Central memory CD4-positive, alpha-beta T cell (primary cell): ENCODE results near the gene PIN1.

Source experiments
- DNase-seq: peaks from one replicate; pipeline ENCODE4 v3.0.0; 2022

PIN1 gene

GRCh38 chr19:9857076-9857721 lies 22.1 kb downstream of the PIN1 start:
- no peak for DNase-seq

DNA sequence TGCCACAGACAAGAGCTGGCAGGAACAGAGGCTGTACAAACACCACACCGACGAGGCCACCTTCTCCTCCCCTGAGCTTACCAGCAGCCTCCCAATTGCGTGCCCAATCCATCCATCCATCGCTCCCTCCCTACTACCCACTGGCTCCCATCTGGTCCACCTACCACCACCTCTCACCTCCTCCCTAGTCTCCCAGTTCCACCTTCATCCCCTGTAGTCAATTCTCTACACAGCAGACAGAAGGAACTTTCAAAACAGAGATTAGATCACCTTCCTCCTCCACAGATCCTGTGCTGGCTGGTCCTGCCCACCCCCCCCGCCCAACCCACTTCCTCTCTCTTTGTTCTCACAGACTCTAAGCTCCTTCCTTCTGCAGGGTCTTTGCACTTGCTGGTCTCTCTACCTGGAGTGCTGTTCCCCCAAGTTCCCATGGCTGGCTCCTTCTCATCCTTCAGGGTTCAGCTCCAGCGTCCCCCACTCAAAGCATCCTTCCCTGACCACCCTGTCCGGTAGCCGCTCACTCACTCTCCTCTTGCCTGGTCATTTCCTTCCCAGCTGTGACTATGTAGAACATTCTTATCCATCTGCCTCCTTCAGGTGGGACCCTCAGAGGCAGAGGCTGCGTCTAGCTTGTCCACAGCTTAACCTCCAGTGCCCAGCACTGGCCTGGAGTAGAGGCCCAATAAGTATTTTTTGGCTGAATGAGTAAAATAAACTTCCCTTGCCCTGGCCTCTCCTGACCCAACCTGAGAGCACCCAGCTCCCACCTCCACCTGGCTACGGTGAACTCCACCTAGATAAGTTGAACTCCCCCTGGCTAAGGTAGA lies 23.0 kb downstream of the PIN1 start:
- DNase-seq: peak; percentile 52

DNA sequence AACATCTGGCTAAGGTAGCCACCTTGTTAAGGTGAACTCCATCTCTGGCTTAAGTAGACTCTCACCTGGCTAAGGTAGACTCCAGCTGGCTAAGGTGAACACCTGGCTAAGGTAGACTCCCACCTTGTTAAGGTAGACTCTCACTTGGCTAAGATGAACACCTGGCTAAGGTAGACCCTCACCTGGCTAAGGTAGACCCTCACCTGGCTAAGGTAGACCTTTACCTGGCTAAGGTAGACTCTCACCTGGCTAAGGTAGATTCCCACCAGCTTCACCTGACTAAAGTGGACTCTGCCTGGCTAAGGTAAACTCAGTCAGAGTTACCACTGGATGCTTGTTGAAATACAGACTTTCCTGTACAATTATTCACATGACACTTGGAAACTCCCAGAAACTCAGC lies 23.6 kb downstream of the PIN1 start:
- no peak for DNase-seq

DNA sequence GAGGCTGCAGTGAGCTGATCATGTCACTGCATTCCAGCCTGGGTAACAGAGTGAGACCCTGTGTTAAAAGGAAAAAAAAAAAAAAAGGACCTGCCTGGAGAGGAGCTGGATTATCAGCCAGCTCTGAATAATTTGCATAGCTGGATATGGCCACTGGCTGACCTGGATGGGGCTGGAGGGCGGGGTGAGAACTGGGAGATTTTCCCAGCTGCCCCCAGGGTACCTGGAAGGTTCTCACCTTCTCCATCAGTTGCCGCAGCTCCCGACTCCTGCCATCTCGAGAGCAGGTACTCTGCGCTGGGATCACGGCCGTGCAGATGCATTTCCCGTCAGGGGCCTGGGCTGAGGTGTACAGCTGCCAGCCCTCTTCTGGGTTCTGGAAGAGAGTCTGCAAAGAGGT lies 25.3 kb downstream of the PIN1 start:
- no peak for DNase-seq

DNA sequence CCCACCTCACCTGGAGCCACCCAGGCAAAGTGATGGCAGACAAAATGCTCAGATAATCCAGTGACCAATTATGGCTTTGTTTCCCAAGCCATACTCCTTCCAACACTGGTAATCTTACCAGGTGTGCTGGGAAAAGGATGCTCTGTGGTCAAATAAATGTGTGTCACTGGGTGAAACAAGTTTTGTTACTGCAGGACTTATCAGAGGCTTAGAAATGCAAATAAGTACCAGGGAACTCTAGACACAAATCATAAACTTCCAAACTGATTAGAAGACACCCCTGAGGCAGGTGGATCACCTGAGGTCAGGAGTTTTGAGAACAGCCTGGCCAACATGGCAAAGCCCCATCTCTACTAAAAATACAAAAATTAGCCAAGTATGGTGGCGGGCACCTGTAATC lies 26.4 kb downstream of the PIN1 start:
- DNase-seq: no peak

GRCh38 chr19:9862938-9863337 lies 27.8 kb downstream of the PIN1 start:
- DNase-seq: peak; percentile 38

GRCh38 chr19:9863759-9864158 lies 28.6 kb downstream of the PIN1 start:
- no peak for DNase-seq

- peak; percentile 70 for DNase-seq
Measured at GRCh38 chr19:9865732-9866501, 30.8 kb downstream of the PIN1 start.

DNA sequence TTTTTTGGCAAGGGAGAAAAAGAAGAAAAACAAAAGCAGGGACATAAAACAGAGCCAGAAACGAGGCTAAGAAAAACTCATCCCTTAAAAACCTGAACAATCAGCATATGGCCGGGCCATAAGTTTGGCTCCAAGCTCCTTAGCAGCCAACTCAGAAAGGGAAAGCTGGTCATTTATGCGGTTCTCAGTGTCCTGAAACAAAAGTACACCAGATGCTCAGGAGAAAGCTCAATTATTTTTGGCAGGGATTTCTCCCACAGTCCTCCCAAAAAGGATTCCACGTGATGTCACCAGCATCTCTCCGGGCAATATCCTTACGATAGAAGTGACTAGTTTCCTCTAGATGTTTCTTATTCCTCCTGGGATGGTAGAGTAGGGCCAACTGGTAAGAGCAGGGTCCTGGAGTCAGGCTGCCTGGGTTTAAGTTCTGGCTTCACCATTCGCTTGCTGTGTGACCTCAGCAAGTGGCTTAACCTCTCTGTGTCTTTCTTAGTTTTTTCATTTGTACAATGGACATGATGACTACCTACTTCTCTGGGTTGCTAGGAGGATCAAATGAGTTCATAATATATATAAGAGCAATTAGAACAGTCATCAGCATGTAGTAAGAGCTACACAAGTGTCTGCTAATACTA lies 34.0 kb downstream of the PIN1 start:
- DNase-seq: no peak

- DNase-seq: no peak
Measured at GRCh38 chr19:9871626-9872338, 36.7 kb downstream of the PIN1 start.

GRCh38 chr19:9872618-9873242 lies 37.6 kb downstream of the PIN1 start:
- DNase-seq: no peak

DNA sequence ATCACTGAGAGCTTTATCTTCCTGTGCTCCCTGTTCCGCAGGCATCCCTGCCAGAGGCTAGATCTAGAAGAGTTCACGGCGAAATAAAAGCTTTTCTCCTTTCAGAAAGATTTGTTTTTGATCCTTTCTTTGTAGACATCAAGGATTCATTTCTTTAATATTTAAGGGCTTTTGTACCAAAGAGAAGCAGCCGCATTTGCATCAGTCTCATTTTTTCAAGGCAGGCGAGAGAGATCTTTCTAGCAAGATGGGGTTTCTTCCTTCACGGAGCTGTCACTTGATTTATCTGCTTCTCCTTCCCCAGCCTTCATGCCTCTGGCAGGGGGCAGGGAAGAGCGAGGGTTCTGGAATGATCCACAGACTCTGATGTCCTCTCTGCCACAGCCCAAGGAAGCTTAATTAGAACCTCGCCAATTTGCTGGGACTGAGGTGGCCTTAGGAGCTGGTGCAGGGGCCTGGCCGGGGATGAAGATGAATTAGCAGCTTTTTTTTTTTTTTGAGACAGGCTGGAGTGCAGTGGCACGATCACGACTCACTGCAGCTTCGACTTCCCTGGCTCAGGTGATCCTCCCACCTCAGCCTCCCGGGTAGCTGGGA lies 40.0 kb downstream of the PIN1 start:
- no peak for DNase-seq

DNA sequence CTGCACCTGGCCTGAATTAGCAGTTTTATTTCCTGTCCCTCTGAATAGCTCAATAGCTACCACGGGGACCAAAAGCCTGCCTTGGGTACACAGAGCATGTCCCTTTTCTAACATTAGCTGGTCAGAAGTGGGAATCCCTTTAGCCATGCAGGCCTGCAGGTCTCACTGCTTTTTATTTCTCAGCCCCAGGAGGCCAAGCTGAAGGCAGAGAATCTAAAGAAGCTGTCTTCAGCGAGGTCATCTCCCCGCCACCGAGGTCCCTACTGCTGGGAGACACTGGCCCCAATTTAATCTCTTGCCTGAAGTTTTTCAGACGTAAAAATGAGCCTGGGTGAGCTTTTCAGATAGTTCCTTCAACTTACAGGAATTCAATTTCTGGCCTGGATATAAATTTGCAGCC lies 40.7 kb downstream of the PIN1 start:
- no peak for DNase-seq

DNA sequence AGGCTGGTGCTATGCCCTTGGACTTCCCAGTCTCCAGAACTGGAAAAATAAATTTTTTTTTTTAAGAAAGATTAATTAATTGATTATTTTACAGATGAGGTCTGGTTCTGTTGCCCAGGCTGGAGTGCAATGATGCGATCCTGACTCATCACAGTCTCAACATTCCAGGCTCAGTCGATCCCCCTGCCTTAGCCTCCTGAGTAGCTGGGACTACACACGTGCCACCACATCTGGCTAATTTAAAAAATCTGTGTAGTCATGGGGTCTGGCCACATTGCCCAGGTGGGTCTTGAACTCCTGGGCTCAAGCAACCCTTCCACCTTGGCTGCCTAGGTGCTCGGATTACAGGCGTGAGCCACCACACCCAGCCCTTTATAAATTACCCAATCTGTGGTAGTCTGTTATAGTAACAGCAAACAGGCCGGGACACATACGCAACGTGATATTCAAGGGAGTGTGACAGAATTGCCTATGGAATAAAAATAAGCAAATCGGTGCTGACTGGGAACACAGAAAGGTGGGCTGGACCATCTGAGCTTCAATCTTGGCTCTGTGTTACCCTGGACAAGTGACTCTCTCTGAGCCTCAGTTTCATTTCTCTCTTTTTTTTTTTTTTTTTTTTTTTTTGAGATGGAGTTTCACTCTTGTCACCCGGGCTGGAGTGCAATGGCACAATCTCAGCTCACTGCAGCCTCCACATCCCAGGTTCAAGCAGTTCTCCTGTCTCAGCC lies 42.8 kb downstream of the PIN1 start:
- DNase-seq: no peak

- no peak for DNase-seq
Measured at GRCh38 chr19:9878511-9879196, 43.5 kb downstream of the PIN1 start.

DNA sequence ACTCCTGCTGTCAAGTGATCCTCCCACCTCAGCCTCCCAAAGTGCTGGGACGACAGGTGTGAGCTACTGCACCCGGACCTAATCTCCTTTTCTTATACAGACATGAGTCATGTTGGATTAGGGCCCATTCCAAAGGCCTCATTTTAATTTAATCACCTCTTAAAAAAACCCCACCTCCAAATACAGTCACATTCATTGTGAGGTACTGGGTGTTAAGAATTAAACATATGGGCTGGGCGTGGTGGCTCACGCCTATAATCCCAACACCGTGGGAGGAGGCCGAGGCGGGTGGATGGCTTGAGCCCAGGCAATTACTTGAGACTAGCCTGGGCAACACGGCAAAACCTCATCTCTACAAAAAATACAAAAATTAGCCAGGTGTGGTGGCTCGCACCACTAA lies 46.6 kb downstream of the PIN1 start:
- DNase-seq: no peak

DNA sequence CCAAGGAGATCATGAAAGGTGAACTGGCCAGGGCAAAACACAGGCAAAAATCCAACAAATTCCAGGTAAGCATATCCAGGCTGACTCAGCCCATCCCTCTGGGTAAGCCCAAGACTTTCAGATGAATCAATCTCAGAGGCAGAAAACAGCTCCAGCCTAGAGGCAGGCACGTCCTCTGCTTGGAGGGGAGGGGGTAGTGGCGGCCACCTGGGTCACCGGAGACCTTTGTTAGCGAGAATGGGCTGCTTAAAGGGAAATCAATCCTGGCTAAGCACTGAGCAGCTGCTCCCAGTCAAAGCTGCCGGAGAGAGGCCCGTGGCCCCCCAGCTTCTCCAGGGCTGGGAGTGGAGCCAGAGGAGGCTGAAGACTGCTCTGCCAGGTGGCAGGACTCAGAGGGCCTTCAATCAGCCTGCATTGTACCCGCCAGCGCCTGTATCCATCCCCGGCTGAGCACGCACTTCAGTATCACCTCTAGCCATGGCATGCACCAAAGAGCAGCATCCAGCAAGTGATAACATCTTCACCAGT lies 48.2 kb downstream of the PIN1 start:
- DNase-seq: no peak

GRCh38 chr19:9883764-9884163 lies 48.6 kb downstream of the PIN1 start:
- DNase-seq: no peak

GRCh38 chr19:9885077-9885552 lies 50.0 kb downstream of the PIN1 start:
- no peak for DNase-seq
